ENCODE measurements around the gene C6orf62.

DNA sequence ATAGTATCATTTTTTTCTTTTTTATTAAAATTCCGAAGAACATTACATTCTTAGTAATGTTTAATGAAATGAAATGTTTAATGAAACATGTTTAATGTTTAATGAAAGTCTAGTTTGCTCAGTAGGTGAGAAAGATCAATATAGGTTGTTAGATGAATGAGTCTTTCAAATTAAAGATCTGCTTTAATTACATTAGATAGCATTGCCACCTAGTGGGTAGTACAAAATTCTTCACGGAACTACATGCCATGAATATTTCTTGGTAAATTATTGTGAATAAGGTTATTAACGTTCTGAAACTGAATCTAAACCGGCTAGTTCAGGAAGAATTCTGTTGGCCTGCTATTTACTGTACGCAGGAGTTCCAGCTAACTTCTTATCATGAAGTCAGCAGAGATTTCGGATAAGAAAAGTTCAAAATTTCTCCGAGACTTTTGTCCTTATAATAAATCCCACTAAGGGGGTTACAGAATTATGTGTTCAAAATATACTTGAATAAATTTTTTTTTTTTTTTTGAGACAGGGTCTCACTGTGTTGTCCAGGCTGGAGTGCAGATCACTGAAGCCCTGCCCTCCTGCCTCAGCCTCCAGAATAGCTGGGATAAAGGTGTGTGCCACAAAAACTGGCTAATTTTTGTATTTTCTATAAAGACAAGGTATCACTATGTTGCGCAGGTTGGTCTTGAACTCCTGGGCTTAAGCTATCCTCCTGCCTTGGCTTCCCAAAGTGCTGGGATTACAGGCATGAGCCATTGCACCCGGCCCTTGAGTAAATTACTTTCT, 47.9 kb upstream of the C6orf62 start:
- TF ChIP-seq, protein P1, sequence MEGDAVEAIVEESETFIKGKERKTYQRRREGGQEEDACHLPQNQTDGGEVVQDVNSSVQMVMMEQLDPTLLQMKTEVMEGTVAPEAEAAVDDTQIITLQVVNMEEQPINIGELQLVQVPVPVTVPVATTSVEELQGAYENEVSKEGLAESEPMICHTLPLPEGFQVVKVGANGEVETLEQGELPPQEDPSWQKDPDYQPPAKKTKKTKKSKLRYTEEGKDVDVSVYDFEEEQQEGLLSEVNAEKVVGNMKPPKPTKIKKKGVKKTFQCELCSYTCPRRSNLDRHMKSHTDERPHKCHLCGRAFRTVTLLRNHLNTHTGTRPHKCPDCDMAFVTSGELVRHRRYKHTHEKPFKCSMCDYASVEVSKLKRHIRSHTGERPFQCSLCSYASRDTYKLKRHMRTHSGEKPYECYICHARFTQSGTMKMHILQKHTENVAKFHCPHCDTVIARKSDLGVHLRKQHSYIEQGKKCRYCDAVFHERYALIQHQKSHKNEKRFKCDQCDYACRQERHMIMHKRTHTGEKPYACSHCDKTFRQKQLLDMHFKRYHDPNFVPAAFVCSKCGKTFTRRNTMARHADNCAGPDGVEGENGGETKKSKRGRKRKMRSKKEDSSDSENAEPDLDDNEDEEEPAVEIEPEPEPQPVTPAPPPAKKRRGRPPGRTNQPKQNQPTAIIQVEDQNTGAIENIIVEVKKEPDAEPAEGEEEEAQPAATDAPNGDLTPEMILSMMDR (IDR thresholded peaks at IDR 0.05): peak in 5 of 7 experiments; percentile 10 to 65 (median 48)
- TF ChIP-seq POLR2A (IDR thresholded peaks at IDR 0.05): no peak

Measured in stomach (tissue), 4 donors.